GM12878 (cell line): ENCODE results near the gene MAD1L1. TPM values are rescaled to one million over a fixed set of nuclear protein-coding genes. Genes with fewer than 3 reads are reported as not detected.

Experiments
- ATAC-seq: fragments of 200-7000 bp; cut with Tn5 transposase; 3 replicates; pipeline ENCODE4 v1.9.1; 2020; ENCODE audit warnings: mild to moderate bottlenecking, moderate library complexity
- BruUV-seq: library from RNA; stranded (reverse); fragments of 400-500 nt; replicated peaks from 2 replicates; lab custom pipeline; 2021; lab: Mats Ljungman, UMichigan
- CTCF ChIA-PET: fragments of 300-600 bp; sonication (Branson Sonifier 250); formaldehyde crosslinking; extraction: SDS; loops from one replicate; lab custom pipeline; 2021; ENCODE audit warnings: inconsistent platforms; lab: Yijun Ruan, JAX
- POLR2A ChIA-PET: fragments of 350-600 bp; formaldehyde crosslinking; extraction: SDS; loops from one replicate; lab custom pipeline; 2021; ENCODE audit warnings: inconsistent platforms; lab: Charles Lee
- RAD21 ChIA-PET: fragments of 300-600 bp; sonication (Branson Sonifier 250); formaldehyde crosslinking; loops from one replicate; lab custom pipeline; 2023; ENCODE audit warnings: antibody characterized with exemption; ENCODE audit not compliant: unreplicated experiment; lab: Charles Lee
- SMC1A ChIA-PET: fragments of 300-600 bp; sonication (Branson Sonifier 250); formaldehyde crosslinking; loops from one replicate; lab custom pipeline; 2023; ENCODE audit not compliant: unreplicated experiment, uncharacterized antibody; lab: Charles Lee
- DNase-seq: peaks from one replicate; pipeline ENCODE4 v3.0.0-alpha.2; 2011; ENCODE audit warnings: low read depth, low spot score
- FAIRE-seq: peaks from 3 replicates; lab custom pipeline; 2011; peaks lifted over from hg19 to GRCh38; lab: Jason Lieb, UNC
- H2AFZ ChIP-seq: 2 replicates; pipeline ENCODE4 v1.6.0; 2011; ENCODE audit warnings: low read depth, low read length, control low read depth; ENCODE audit not compliant: control insufficient read depth
- H3K27ac ChIP-seq: 2 replicates; pipeline ENCODE4 v1.5.1; 2011; ENCODE audit warnings: control low read depth; ENCODE audit not compliant: control insufficient read depth, insufficient read depth
- H3K27me3 ChIP-seq, 2 experiments: replicated peaks in 1 of 2; 2 replicates each; pipeline versions ENCODE4 v1.6.0 to v1.6.1; 2011; ENCODE audit warnings: low read length in 1 of 2; ENCODE audit not compliant: control insufficient read depth in 2 of 2, insufficient read depth in 2 of 2
- H3K36me3 ChIP-seq, 2 experiments: 2 replicates each; pipeline ENCODE4 v1.5.1; 2011; ENCODE audit warnings: low read length in 1 of 2; ENCODE audit not compliant: control insufficient read depth in 2 of 2, insufficient read depth in 2 of 2
- H3K4me1 ChIP-seq: 2 replicates; pipeline ENCODE4 v1.6.1; 2011; ENCODE audit warnings: mild to moderate bottlenecking, low read length, moderate library complexity, mixed read lengths; ENCODE audit not compliant: control insufficient read depth, insufficient read depth
- H3K4me2 ChIP-seq: 2 replicates; pipeline ENCODE4 v1.6.0; 2011; ENCODE audit warnings: control low read depth; ENCODE audit not compliant: control insufficient read depth, insufficient read depth
- H3K4me3 ChIP-seq: fragments of 200-600 bp; sonication (generic); 2 replicates; pipeline ENCODE4 v1.5.1; 2016
- H3K79me2 ChIP-seq: 2 replicates; pipeline ENCODE4 v1.6.0; 2011; ENCODE audit warnings: low read length; ENCODE audit not compliant: control insufficient read depth, insufficient read depth
- H3K9ac ChIP-seq: 2 replicates; pipeline ENCODE4 v1.8.0; 2011; ENCODE audit warnings: low read length, control low read depth, mixed read lengths; ENCODE audit not compliant: control insufficient read depth, insufficient read depth
- H3K9me3 ChIP-seq: replicated peaks from 3 replicates; pipeline ENCODE4 v1.5.1; 2011; ENCODE audit warnings: mild to moderate bottlenecking, low read length; ENCODE audit not compliant: control insufficient read depth, insufficient read depth
- H4K20me1 ChIP-seq: 2 replicates; pipeline ENCODE4 v1.6.0; 2011; ENCODE audit not compliant: control insufficient read depth, insufficient read depth
- BRCA1 ChIP-seq: IDR thresholded peaks from 2 replicates; pipeline ENCODE4 v1.6.1; 2011; ENCODE audit warnings: low read depth, low read length, improper control_type of control experiment
- CHD4 ChIP-seq: fragments of 200-600 bp; sonication (generic); IDR thresholded peaks from 2 replicates; pipeline ENCODE4 v1.6.1; 2016; ENCODE audit warnings: mild to moderate bottlenecking
- ETV6 ChIP-seq, 2 experiments: fragments of 450-650 bp in 1 of 2; IDR thresholded peaks in 1 of 2; conservative IDR thresholded peaks in 1 of 2; 2 replicates each; pipeline ENCODE4 v1.6.1; 2014; ENCODE audit warnings: antibody characterized with exemption in 1 of 2, borderline replicate concordance in 1 of 2, low read depth in 1 of 2, mild to moderate bottlenecking in 1 of 2, moderate library complexity in 1 of 2
- GABPA ChIP-seq: IDR thresholded peaks from 2 replicates; pipeline ENCODE4 v1.6.1; 2014; ENCODE audit warnings: antibody characterized with exemption, low read depth, mild to moderate bottlenecking, inconsistent platforms
- KAT2A ChIP-seq: conservative IDR thresholded peaks from 2 replicates; pipeline ENCODE4 v1.6.1; 2011; ENCODE audit warnings: low read depth, low read length; ENCODE audit not compliant: control insufficient read depth
- KDM1A ChIP-seq: fragments of 200-600 bp; sonication (generic); IDR thresholded peaks from 2 replicates; pipeline ENCODE4 v1.6.1; 2016; ENCODE audit warnings: borderline replicate concordance
- MTA2 ChIP-seq: fragments of 450-650 bp; IDR thresholded peaks from 2 replicates; pipeline ENCODE4 v1.6.1; 2016; ENCODE audit warnings: low read depth, mild to moderate bottlenecking, moderate library complexity
- RB1 ChIP-seq: fragments of 450-650 bp; formaldehyde crosslinking; IDR thresholded peaks from 2 replicates; pipeline ENCODE4 v1.6.1; 2017; ENCODE audit warnings: mild to moderate bottlenecking, borderline replicate concordance
- REST ChIP-seq: IDR thresholded peaks from 2 replicates; pipeline ENCODE4 v1.6.1; 2012; ENCODE audit warnings: mild to moderate bottlenecking, low read depth, low read length
- RFX5 ChIP-seq: IDR thresholded peaks from 2 replicates; pipeline ENCODE4 v1.6.1; 2011; ENCODE audit warnings: low read depth, low read length, improper control_type of control experiment
- SIX5 ChIP-seq: IDR thresholded peaks from 2 replicates; pipeline ENCODE4 v1.6.1; 2011; ENCODE audit warnings: mild to moderate bottlenecking, low read depth, low read length, moderate library complexity; ENCODE audit not compliant: severe bottlenecking
- SMAD5 ChIP-seq: IDR thresholded peaks from 2 replicates; pipeline ENCODE4 v1.6.1; 2016; ENCODE audit warnings: antibody characterized with exemption, low read depth
- SUZ12 ChIP-seq: fragments of 200-600 bp; sonication (generic); IDR thresholded peaks from one replicate; pipeline ENCODE4 v1.6.1; 2018; ENCODE audit warnings: antibody characterized with exemption, mild to moderate bottlenecking; ENCODE audit not compliant: unreplicated experiment
- TARDBP ChIP-seq: IDR thresholded peaks from 2 replicates; pipeline ENCODE4 v1.6.1; 2016; ENCODE audit warnings: borderline replicate concordance
- WGBS: methylation state at CpG from one replicate; pipeline ENCODE4 v1.1.6; 2016; ENCODE audit warnings: low lambda C conversion rate; ENCODE audit not compliant: insufficient replicate concordance, insufficient coverage; ENCODE audit errors: missing lambda C conversion rate; 5-methylcytosine and 5-hydroxymethylcytosine counted together
- in situ Hi-C: fragments of 300-500 bp; cut with MboI; formaldehyde crosslinking; loops from 9 replicates; pipeline ENCODE4 v1.14.3; 2018; ENCODE audit warnings: mixed read lengths
- intact Hi-C: fragments of 100-400 bp; cut with micrococcal nuclease; formaldehyde crosslinking; loops from one replicate; pipeline ENCODE4 v1.14.2; 2022; ENCODE audit not compliant: unreplicated experiment
- polyA plus RNA-seq, 11 experiments: library from polyadenylated mRNA; depleted of rRNA in 4 of 11; unstranded in 6 of 11; stranded (reverse) in 5 of 11; fragments of >200 nt; fragmentation: Nextera tagmentation in 4 of 11; fragmentation: Illumina TruSeq in 1 of 11; extraction: Ambion mirVana in 4 of 11; extraction: Trizol in 1 of 11; gene quantifications; 1 replicate in 1 of 11; 2 replicates in 10 of 11; pipeline versions ENCODE4 v1.2.1 to v1.2.3, GENCODE V29; 2011 to 2016; ENCODE audit warnings: inconsistent platforms in 2 of 11, missing spikeins in 2 of 11, low read depth in 1 of 11
- total RNA-seq, 4 experiments: library from RNA; depleted of rRNA in 3 of 4; stranded (reverse); fragments of >200 nt in 3 of 4; fragmentation: Illumina TruSeq in 1 of 4; extraction: Trizol in 1 of 4; gene quantifications; 2 replicates each; pipeline versions ENCODE4 v1.2.1 to v1.2.3, GENCODE V29; 2013 to 2021

The MAD1L1 gene
- total and polyA plus RNA-seq, 10 of the 15 experiments (the other 5 are each of a cell fraction or from before 2014, with no cell fraction given) = 2.2 to 76.8 (median 38.3) TPM

- H3K79me2 ChIP-seq = peaks cover 36% of the 10 kb centered on the region
- H3K27ac ChIP-seq = no peak overlapping the region
- H3K27me3 ChIP-seq = no peaks in the 10 kb centered on the region
- SMC1A ChIA-PET = no interaction called here
- CTCF ChIA-PET = no interaction called here
- peaks cover 2% of the 10 kb centered on the region; the same call in 1 of the 2 replicates for H4K20me1 ChIP-seq
- no peak overlapping the region for H3K4me2 ChIP-seq
- in situ Hi-C loops = no loop called here
- no peak overlapping the region for H3K4me3 ChIP-seq
- DNase-seq (no peak), ATAC-seq (no peak), FAIRE-seq (no peak)
- H3K4me1 ChIP-seq = no peaks in the 10 kb centered on the region
- no peak for TF ChIP-seq MTA2
- no peak for TF ChIP-seq KDM1A
- no peak for TF ChIP-seq SMAD5
- no peak overlapping the region for H2AFZ ChIP-seq
- intact Hi-C loops = no loop called here
- H3K9me3 ChIP-seq = no peaks in the 10 kb centered on the region
- 89% methylated on average over 8 of the region's 8 CpGs for WGBS
- POLR2A ChIA-PET = interaction anchor here (1.0 kb wide), 1 partner anchor 9 kb away, joined by 3 read pairs; no protein-coding TSS in a partner anchor
- H3K9ac ChIP-seq = no peak overlapping the region
- BruUV-seq = no TSS peak
- RAD21 ChIA-PET = no interaction called here
- peaks cover 8 to 24% of the 10 kb centered on the region in 2 experiments; a peak in 3 of 4 replicates for H3K36me3 ChIP-seq
These were observed 3.8 kb downstream of the MAD1L1 start for GRCh38 chr7:2228921-2229320.

- Histone ChIP-seq H3K4me2 (no peak overlapping the region), H3K27ac (no peak overlapping the region), H3K27me3 (no peaks in the 10 kb centered on the region), H3K9ac (no peak overlapping the region), H2AFZ (no peak overlapping the region), H3K4me3 (no peak overlapping the region), H3K9me3 (no peaks in the 10 kb centered on the region), H3K4me1 (no peaks in the 10 kb centered on the region), H4K20me1 (peaks cover 2% of the 10 kb centered on the region; the same call in 1 of the 2 replicates), H3K79me2 (peaks cover 29% of the 10 kb centered on the region), H3K36me3 (peaks cover 8 to 31% of the 10 kb centered on the region in 2 experiments; a peak in 3 of 4 replicates)
- 95% methylated on average over 15 of the region's 15 CpGs for WGBS
- CTCF ChIA-PET = no interaction called here
- intact Hi-C loops = no loop called here
- DNase-seq = no peak
- RAD21 ChIA-PET = no interaction called here
- SMC1A ChIA-PET = no interaction called here
- no peak for ATAC-seq
- in situ Hi-C loops = no loop called here
- no peak for FAIRE-seq
- no TSS peak for BruUV-seq
- POLR2A ChIA-PET = interaction anchor here (1.0 kb wide), 1 partner anchor 10 kb away, joined by 3 read pairs; no protein-coding TSS in a partner anchor
- no peak for TF ChIP-seq TARDBP
- no peak for TF ChIP-seq RFX5
- no peak for TF ChIP-seq CHD4
- TF ChIP-seq GABPA = no peak
- no peak for TF ChIP-seq ETV6 (conservative IDR thresholded peaks at IDR 0.05 in 1 of 2, IDR thresholded peaks at IDR 0.05 in 1 of 2; ENCODE audit: borderline replicate concordance in 1 of 2, low read depth in 1 of 2)
- TF ChIP-seq BRCA1 = no peak
- TF ChIP-seq KAT2A = no peak
- TF ChIP-seq MTA2 = no peak
- no peak for TF ChIP-seq REST
- no peak for TF ChIP-seq SIX5
- no peak for TF ChIP-seq SUZ12
- no peak for TF ChIP-seq RB1
These were observed 5.0 kb downstream of the MAD1L1 start for GRCh38 chr7:2227699-2228098.
